Measurements from ENCODE around the gene RARRES2.
A peak's percentile ranks its signal among the peaks of the same experiment; 100 is the strongest.

RARRES2 gene

DNA sequence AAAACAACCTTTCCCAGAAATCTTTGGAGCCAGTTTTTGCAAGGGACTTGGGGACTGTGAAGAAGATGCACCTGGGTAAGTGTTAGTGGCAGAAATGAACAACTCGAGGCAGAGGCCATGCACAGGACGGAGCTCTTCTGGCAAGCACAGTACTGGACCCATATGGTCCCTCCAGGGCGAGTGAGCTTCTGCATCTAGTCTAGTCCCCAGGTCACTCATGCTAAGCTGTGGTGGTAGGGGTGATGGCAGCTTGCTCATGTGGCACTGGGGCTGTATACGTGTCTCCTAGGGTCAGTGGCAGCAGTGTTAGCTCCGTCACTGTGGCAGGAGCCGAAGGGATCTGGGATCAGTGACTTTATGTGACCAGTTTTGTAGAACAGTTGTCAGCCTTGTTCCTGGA lies 27.6 kb downstream of the RARRES2 start:
- TF ChIP-seq TAF1 (IDR thresholded peaks at IDR 0.05; ENCODE audit: low read depth) (no peak), USF1 (IDR thresholded peaks at IDR 0.05) (no peak), TCF12 (IDR thresholded peaks at IDR 0.05; ENCODE audit: low read depth) (no peak), NFIC (IDR thresholded peaks at IDR 0.05) (no peak), YY1 (IDR thresholded peaks at IDR 0.05; ENCODE audit: low read depth) (no peak), MAX (IDR thresholded peaks at IDR 0.05) (no peak), EGR1 (IDR thresholded peaks at IDR 0.05) (no peak), TEAD4 (IDR thresholded peaks at IDR 0.05) (no peak), FOXM1 (IDR thresholded peaks at IDR 0.05; ENCODE audit: borderline replicate concordance, low read depth) (no peak), ZBTB7A (IDR thresholded peaks at IDR 0.05; ENCODE audit: low read depth) (no peak), CEBPB (IDR thresholded peaks at IDR 0.05) (no peak), EP300 (IDR thresholded peaks at IDR 0.05; ENCODE audit: borderline replicate concordance) (no peak), RAD21 (IDR thresholded peaks at IDR 0.05; ENCODE audit: low read depth) (no peak), CREB1 (IDR thresholded peaks at IDR 0.05; ENCODE audit: low read depth) (no peak)
- TF ChIP-seq, protein P1, sequence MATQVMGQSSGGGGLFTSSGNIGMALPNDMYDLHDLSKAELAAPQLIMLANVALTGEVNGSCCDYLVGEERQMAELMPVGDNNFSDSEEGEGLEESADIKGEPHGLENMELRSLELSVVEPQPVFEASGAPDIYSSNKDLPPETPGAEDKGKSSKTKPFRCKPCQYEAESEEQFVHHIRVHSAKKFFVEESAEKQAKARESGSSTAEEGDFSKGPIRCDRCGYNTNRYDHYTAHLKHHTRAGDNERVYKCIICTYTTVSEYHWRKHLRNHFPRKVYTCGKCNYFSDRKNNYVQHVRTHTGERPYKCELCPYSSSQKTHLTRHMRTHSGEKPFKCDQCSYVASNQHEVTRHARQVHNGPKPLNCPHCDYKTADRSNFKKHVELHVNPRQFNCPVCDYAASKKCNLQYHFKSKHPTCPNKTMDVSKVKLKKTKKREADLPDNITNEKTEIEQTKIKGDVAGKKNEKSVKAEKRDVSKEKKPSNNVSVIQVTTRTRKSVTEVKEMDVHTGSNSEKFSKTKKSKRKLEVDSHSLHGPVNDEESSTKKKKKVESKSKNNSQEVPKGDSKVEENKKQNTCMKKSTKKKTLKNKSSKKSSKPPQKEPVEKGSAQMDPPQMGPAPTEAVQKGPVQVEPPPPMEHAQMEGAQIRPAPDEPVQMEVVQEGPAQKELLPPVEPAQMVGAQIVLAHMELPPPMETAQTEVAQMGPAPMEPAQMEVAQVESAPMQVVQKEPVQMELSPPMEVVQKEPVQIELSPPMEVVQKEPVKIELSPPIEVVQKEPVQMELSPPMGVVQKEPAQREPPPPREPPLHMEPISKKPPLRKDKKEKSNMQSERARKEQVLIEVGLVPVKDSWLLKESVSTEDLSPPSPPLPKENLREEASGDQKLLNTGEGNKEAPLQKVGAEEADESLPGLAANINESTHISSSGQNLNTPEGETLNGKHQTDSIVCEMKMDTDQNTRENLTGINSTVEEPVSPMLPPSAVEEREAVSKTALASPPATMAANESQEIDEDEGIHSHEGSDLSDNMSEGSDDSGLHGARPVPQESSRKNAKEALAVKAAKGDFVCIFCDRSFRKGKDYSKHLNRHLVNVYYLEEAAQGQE (IDR thresholded peaks at IDR 0.05; ENCODE audit: low read depth) = no peak

DNA sequence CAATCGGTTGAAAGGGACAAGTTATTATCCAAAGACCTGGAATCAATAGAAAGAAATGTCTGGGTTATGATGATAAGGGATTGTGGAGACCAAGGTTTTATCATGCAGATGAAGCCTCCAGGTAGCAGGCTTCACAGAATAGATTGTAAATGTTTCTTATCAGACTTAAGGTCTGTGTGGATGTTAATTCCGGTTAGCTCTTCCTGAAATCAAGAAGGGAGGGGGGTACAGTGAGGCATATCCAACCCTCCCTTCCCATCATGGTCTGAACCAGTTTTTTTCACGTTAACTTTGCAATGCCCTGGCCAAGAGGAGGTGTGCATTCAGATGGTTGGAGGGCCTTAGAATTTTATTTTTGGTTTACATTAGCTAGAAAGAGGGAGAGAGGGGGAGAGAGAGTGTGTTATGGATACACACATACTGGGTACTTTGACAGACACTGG lies 28.0 kb downstream of the RARRES2 start:
- TF ChIP-seq RAD21 (IDR thresholded peaks at IDR 0.05; ENCODE audit: low read depth) = no peak
- TF ChIP-seq EP300 (IDR thresholded peaks at IDR 0.05; ENCODE audit: borderline replicate concordance) = no peak

DNA sequence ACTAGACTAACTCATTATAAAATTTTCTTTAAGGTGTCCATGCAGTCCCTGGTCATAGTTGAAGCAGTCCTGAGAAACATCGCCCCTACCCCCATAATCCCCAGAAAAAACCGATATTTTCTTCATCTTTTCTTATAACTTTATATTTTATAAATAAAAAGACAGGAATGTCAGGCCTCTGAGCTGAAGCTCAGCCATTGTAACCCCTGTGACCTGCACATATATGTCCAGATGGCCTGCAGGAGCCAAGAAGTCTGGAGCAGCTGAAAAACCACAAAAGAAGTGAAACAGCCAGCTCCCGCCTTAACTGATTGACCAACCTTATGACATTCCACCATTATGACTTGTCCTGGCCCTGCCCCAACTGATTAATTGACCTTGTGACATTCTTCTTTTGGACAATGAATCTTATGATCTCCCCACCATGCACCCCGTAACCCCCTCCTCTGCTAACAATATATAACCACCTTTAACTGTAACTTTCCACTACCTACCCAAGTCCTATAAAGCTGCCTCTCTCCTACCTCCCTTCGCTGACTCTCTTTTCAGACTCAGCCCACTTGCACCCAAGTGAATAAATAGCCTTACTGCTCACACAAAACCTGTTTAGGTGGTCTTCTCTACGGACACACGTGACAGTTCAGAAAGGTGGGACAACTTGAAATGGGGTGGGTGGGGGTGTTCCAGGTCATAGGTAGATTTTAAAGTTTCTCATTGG lies 28.6 kb downstream of the RARRES2 start:
- TF ChIP-seq TEAD4 (IDR thresholded peaks at IDR 0.05) (0 out of 2 replicates have a peak, but pooled peaks have one; percentile 38), EP300 (IDR thresholded peaks at IDR 0.05; ENCODE audit: borderline replicate concordance) (peak; percentile 50; the same call in 1 of the 2 replicates), NFIC (IDR thresholded peaks at IDR 0.05) (peak; percentile 43; the same call in 1 of the 2 replicates), TCF12 (IDR thresholded peaks at IDR 0.05; ENCODE audit: low read depth) (peak; percentile 29; the same call in 1 of the 2 replicates)

GRCh38 chr7:150311711-150312110 lies 29.7 kb downstream of the RARRES2 start:
- TF ChIP-seq RAD21 (IDR thresholded peaks at IDR 0.05; ENCODE audit: low read depth) (no peak), TEAD4 (IDR thresholded peaks at IDR 0.05) (peak; percentile 51)

GRCh38 chr7:150311146-150311545 lies 30.3 kb downstream of the RARRES2 start:
- TF ChIP-seq CREB1 (IDR thresholded peaks at IDR 0.05; ENCODE audit: low read depth) = no peak
- TF ChIP-seq USF1 (IDR thresholded peaks at IDR 0.05) = no peak
- no peak for TF ChIP-seq CEBPB (IDR thresholded peaks at IDR 0.05)
- no peak for TF ChIP-seq NFIC (IDR thresholded peaks at IDR 0.05)
- TF ChIP-seq EP300 (IDR thresholded peaks at IDR 0.05; ENCODE audit: borderline replicate concordance) = no peak
- TF ChIP-seq, protein P1 (IDR thresholded peaks at IDR 0.05; ENCODE audit: low read depth) = no peak
- no peak for TF ChIP-seq EGR1 (IDR thresholded peaks at IDR 0.05)

DNA sequence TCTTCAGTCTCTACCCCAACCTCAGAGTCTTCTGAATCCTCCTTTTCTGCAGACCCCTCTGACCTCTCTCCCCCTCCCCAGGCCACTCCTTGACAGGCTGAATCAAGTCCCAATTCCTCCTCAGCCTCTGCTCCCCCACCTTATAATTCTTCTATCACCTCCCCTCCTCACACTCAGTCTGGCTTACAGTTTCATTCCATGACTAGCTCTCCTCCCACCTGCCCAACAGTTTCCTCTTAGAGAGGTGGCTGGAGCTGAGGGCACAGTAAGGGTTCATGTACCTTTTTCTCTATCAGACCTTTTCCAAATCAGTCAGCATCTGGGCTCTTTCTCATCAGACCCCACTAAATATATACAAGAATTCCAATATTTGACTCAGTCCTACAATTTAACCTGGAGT lies 32.9 kb downstream of the RARRES2 start:
- TF ChIP-seq MAX (IDR thresholded peaks at IDR 0.05) (no peak), EGR1 (IDR thresholded peaks at IDR 0.05) (no peak), ZBTB7A (IDR thresholded peaks at IDR 0.05; ENCODE audit: low read depth) (no peak), EP300 (IDR thresholded peaks at IDR 0.05; ENCODE audit: borderline replicate concordance) (no peak), TEAD4 (IDR thresholded peaks at IDR 0.05) (no peak), FOXM1 (IDR thresholded peaks at IDR 0.05; ENCODE audit: borderline replicate concordance, low read depth) (no peak), USF1 (IDR thresholded peaks at IDR 0.05) (no peak), TCF12 (IDR thresholded peaks at IDR 0.05; ENCODE audit: low read depth) (no peak), YY1 (IDR thresholded peaks at IDR 0.05; ENCODE audit: low read depth) (no peak), RAD21 (IDR thresholded peaks at IDR 0.05; ENCODE audit: low read depth) (no peak), CEBPB (IDR thresholded peaks at IDR 0.05) (no peak), CREB1 (IDR thresholded peaks at IDR 0.05; ENCODE audit: low read depth) (no peak), NFIC (IDR thresholded peaks at IDR 0.05) (no peak)
- TF ChIP-seq, protein P1 (IDR thresholded peaks at IDR 0.05; ENCODE audit: low read depth) = no peak

Data from Ishikawa (cell line).